Endometrium (tissue), 2 donors: ENCODE measurements around the gene FOXB1.

ENCODE experiments used
- FAIRE-seq: peaks from 2 replicates; lab custom pipeline; 2012; peaks lifted over from hg19 to GRCh38; lab: Jason Lieb, UNC
- donor health status: control.
- donor health status: control.

Gene FOXB1

GRCh38 chr15:59998950-59999611 is 5.0 kb upstream of the FOXB1 start:
- FAIRE-seq, result no peak

- no peak for FAIRE-seq
Measured at GRCh38 chr15:59999612-60000112, 4.4 kb upstream of the FOXB1 start.

GRCh38 chr15:60000113-60000823 is 3.8 kb upstream of the FOXB1 start:
- FAIRE-seq, result no peak

DNA sequence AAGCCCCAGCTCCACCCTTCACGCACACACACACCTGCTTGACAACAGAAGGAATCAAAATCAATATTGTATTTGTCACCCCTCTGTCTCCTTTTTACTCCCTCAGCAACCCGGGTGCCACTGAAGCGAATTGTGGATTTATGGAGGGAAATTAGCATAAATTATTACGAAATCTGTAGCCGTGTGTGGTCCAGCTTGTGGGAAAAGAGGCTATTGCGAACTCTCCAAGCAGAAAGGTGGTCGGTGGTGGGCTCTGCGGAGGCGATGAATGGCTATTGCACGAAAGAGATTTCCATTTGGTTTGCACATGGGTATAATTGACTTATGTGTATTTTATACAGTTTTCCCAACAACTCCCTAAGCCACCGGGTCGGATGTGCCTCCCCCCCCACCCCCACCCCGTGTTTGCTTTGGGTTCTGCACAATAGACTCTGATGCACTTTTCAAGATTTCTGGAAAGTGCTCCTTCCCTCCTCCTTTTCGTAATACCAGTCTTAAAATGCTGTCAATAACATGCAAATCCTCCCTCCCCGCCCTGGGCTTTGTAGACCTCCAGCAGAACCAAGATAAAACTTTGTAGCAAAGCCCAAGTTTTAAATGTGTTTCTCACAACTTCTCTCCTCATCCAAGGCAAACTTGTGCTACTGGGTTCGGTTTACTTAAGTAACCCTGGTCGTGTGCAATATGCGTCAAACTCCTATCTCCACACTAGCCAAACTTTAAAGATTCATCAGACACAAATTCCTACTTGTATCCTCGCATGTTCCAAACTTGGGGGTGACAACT is 3.1 kb upstream of the FOXB1 start:
- FAIRE-seq, result no peak

GRCh38 chr15:60001610-60002527 is 2.2 kb upstream of the FOXB1 start:
- FAIRE-seq, result no peak

- FAIRE-seq, result no peak
Measured at GRCh38 chr15:60002528-60003218, 1.4 kb upstream of the FOXB1 start.

DNA sequence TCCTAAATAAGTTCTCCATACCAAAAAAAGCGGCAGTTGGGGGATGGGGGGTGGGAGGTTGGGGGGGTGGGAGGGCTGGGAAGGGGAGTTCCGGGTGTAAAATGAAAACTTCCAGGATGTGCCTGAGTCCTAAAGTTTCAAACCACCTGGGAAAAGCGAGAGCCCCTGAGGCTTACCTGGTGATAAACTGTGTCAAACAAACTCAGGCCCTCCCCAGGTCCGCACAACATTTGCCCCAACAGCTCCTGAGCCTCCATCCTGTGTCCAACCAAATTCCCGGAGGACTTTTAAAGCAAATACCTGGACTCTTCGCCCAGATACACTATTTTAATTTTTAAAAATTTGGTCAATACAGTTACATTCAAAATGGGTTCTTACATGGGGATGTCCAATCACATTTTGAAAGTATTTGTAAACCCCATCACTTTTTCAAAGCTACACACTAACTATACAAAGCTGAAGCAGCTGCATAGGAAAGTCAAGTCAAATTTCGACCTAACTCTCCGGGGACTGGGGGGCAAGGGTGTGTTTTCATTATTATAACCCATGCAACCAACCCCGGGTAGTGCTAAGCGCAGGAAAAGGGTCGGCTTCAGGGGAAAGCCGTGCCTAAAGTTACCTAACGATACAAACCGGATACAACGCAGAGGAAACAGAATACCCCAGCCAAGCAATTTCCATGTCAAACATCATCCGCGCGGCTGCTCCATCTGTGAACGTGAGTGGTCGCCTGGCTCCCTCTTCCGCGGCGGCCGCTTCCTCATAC is 685 bp upstream of the FOXB1 start:
- FAIRE-seq, result no peak

DNA sequence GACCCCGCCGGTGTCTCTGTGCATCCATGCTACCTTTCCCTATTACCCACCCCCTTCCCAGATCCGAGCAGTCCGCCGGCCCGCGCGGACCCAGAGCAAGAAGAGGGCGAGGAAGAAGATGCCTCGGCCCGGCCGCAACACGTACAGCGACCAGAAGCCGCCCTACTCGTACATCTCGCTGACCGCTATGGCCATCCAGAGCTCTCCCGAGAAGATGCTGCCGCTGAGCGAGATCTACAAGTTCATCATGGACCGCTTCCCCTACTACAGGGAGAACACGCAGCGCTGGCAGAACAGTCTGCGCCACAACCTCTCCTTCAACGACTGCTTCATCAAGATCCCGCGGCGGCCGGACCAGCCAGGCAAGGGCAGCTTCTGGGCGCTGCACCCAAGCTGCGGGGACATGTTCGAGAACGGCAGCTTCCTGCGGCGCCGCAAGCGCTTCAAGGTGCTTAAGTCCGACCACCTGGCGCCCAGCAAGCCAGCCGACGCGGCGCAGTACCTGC is 788 bp downstream of the FOXB1 start:
- no peak for FAIRE-seq

GRCh38 chr15:60005352-60006202 is 1.5 kb downstream of the FOXB1 start:
- no peak for FAIRE-seq

DNA sequence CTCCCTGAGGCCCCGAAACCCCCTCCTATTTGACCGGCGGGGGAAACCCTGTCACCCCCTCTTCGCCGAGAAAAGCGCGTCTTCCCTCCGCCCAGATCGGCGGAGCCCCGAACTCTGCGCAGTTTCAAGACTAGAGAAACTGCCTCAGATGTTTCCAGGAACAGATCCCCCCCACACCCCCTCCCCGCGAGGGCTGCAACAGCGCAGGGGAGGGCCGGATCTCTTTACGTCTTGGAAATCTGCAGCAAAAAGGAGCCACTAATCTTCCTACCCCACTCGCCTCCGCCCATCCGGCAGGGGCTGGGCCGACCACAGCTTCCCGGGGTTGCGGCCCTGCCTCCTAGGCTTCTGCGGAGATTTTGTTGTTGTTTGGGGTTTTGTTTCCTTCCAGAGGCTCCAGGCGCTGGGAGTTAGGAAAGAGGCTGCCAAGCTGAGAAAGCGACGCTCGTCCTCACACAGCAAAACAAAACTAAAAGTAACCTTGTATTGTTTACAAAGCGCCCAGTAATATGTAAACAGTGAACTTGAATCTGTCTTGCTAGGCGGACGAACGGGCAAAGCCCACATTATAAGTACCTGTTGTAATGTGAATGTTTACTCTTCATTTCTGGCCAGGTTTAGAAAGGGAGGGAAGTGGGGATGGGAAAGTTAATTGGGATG is 2.2 kb downstream of the FOXB1 start:
- no peak for FAIRE-seq

- no peak for FAIRE-seq
Measured at GRCh38 chr15:60006873-60007272, 2.8 kb downstream of the FOXB1 start.

- FAIRE-seq, result no peak
Measured at GRCh38 chr15:60009124-60009960, 5.2 kb downstream of the FOXB1 start.

- FAIRE-seq, result no peak
Measured at GRCh38 chr15:60009980-60010732, 6.0 kb downstream of the FOXB1 start.

- FAIRE-seq, result no peak
Measured at GRCh38 chr15:60010858-60011257, 6.7 kb downstream of the FOXB1 start.

DNA sequence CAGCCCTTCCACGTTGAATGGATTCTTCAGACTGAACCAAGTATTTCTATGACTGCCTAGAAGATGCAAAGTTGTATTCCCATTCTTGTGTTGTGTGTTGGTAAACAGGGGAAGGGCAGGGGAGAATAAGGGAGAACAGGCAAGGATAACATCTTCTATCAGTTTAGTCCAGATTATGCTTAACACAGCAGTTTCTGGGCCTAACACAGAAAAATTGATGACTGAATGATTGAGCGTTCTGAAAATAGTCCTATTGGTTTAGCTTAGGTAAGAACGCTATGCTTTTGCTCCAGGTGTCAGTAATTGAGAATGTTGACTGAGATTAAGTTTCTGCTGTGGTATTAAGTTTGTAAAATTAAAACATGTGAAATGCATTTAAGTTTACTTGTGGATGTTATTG is 8.6 kb downstream of the FOXB1 start:
- FAIRE-seq, result no peak

- no peak for FAIRE-seq
Measured at GRCh38 chr15:60017538-60018520, 13.7 kb downstream of the FOXB1 start.
